Stimulated activated CD4-positive, alpha-beta T cell treated with anti-CD3 and anti-CD28 coated beads, Interleukin-12 subunit alpha, Interleukin-12 subunit beta, amount 100 ng/mL, for 4 hours (primary cell): ENCODE results near the gene EFNA2.
A peak's percentile ranks its signal among the peaks of the same experiment; 100 is the strongest.
"Not testable (repeated sequence)": the region's sequence is repeated elsewhere in the genome, so short reads cannot be mapped to it uniquely, and the experiment has no call there.

Experiments
- DNase-seq: peaks from one replicate; pipeline ENCODE4 v3.0.0-alpha.2; 2020

The EFNA2 gene

DNA sequence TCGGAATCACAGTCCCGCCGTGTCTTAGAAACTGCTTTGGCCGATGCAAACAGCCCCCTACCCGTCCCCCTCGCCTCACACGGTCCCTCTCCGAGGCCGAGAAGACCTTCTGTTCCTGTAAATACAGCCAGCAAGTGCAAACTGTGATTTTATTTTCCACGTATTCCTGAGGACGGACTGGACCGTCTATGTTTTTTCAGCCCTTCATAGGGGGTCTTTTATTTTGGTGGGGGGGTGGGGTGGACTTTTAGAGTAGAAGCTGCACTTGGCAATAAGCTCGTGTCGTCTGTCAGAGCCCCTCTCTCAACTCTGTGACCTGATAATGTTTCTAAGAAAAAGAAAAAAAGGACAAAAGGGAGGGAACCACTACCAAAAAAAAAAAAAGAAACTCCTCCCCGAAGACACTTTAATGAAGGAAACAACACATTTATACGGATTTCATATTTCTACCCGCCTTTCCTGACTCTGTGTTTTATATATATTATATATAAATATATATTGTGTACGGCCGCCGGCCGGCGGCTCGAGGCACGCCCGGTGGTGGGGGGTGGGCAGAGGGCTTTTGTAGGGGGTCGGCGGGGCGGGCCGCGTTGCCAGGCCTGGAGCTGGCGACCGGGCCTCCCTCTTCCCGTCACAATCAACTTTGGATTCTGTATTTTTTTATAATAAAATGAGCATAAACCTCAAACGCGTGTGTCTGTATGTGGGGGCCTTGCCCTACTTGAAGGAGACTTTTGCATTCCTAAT is 15.2 kb downstream of the EFNA2 start:
- DNase-seq: no peak

DNA sequence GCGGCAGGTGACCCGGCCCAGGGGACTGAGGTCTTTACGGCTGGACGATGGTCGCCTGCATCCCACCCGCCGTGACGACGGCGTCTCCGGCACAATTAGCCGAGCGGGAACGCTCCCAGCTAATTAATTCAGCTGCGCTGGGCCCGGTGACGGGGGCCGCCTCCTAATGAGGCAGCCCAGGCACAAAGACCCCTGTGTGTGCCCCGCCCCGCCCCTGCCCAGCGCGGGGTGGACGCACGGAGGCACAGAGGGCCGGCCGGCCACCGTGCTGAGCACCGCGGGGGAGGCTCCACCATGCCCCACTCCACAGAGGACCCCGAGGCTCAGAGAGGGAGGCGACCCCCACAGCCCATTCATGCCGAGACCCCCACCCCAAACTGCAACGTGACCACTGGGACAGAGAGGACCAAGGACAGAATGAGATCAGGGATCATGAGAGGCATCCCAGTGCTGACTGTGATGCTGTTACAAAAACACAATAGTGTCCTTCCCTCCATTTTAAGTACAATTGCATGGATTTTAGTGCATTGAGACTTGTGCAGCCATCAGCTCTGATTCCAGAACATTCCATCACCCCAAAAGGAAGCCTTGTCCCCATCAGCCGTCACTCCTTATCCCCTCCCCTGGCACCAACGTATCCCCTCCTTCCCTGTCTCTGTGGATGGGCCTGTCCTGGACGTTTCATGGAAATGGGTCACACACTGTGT is 17.0 kb downstream of the EFNA2 start:
- DNase-seq: no peak

DNA sequence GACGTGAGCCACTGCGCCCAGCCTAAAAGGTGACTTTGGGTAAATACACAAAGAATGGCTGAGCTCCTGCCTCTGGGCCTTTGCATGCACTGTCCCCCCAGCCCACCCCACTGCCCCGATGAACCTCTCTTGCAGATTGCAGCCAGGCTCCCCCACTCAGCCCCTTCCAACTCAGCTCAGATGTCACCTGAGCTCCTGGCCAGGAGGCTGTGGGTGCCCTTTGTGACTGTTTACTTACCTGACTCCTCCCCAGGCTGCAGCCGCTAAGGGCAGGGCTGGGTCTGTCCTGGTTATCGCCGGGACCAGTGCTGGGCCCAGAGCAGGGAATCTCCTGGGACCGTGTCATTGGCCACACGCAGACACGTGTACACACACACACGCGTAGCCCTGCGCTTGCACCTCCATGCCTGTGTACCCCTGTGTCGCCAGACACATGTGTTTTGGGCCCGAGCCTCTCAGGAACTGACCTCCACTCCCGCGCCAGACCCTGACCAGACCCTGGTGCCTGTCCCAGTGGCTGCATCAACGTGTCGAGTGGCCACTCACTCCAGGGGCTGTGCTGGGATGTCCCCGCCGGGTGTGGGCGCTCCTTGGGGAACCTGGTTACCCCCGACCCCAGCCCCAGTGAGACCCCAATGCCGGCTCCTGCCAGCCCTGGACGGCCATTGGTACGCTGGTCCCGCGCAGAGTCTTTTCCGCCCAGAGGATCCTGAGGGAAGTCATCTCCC is 18.7 kb downstream of the EFNA2 start:
- no peak for DNase-seq

DNA sequence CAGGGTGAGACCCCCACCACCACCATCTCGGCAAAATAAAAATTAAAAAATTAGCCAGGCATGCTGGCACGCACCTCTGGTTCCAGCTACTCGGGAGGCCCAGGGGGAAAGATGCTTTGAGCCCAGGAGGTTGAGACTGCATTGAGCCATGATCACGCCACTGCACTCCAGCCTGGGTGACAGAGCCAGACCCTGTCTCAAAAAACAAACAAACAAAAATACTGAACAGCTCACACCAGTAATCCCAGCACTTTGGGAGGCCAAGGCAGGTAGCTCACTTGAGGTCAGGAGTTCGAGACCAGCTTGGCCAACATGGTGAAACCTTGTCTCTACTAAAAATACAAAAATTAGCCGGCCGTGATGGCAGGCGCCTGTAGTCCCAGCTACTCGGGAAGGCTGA is 19.7 kb downstream of the EFNA2 start:
- not testable (repeated sequence) for DNase-seq

DNA sequence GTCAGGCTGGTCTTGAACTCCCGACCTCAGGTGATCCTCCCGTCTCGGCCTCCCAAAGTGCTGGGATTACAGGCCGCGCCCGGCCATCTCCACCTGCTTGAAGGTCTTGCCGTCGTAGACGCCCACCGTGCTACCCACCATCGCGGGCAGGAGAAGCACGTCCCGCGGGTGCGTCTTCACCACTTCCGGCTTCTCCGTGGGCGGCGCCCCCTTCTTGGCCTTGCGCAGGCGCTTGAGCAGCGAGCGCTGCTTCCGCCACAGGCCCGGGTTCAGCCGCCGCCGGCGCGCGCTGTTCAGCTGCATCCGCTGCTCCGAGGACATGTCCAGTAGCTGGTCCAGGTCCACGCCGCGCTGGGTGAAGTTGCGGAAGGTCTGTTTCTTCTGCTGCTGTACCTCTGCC is 21.6 kb downstream of the EFNA2 start:
- no peak for DNase-seq

DNA sequence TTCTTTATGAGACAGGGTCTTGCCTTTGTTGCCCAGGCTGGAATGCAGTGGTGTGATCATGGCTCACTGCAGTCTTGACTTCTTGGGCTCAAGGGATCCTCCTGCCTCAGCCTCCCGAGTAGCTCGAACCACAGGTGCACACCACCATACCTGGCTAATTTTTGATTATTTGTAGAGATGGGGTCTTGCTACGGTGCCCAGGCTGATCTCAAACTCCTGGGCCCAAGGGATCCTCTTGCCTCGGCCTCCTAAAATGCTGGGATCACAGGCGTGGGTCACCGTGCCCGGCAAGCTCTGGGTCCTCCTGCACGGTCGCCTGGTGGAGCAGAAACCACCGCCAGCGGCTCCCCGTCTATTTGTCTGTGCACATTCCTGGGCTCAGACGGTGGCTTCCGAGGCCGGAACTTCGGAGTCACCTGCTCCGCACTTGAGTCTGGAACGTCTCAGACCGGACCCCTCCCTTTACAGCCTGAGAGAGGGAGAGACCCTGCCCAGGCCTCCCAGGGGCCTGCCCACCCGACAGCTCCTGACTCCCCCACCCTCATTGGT is 22.2 kb downstream of the EFNA2 start:
- DNase-seq: no peak

DNA sequence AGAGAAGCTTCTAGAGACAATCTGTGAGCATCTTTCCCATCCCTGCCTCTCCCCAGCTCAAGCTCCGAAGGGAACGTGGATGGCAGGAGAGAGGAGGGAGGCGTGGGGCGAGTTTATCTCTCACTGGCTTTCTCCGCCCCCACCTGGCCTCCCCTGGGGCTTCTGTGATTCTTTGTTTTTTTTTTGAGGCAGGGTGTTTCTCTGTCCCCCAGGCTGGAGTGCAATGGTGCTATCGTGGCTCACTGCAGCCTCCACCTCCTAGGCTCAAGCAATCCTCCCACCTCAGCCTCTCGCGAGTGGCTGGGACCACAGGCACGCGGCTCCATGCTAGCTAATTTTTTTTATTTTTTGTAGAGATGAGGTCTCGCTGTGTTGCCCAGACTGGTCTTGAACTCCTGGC is 23.0 kb downstream of the EFNA2 start:
- no peak for DNase-seq

DNA sequence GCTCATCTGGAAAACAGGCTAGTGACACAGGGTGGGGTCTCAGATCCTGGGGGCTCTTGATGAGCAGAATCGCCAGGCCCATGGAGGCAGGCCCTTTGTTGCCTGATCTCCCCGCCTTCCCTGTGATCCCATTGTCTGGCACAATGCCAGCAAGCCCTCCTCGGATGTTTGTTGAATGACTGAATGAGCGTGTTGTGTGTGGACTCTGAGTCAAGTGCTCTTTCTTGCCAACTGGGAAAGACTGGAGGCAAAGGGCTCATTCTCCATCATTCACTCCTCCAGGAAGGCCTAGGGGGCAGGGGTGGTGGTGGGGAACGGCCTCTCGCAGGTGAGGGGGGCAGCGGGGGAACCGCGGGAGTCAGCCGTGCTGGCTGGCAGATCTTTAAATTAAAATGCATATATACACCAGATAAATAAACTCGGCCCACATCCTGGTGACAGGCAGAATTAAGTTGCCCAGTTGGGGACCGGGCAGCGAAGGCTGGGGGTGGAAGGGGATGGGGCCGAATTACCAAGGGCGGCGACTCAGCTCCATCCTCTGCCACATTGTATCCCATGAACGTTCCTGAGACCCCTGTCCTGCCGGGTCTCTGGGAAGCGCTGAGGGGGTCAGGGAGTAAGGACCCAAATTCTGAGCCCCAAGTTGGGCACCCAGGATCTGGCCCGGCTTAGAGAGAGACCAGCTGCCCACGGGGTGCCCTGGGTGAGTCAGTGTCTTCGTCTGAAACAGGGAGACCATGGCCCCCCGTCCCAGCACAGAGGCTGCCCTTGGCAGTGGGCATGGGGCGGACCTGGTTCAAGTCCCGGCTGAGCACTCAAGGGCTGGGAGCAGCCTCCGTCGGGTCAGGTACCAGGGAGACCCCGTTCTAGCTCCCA is 24.5 kb downstream of the EFNA2 start:
- no peak for DNase-seq

DNA sequence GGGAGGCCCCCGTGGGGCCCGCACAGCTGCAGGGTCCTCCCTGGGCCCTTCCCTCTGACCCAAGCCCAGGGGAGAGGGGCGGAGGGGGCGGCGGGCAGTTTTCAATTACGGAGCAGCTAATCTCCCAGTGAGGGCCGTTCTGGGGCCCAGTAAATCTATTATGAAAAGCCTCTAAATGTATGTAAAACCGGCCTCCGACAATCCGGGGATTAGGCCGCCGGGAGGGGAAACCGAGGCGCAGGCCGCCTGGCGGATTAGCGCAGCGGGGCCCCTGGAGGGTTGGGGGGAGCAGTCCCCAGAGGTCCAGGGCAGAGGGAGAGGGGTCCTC is 25.1 kb downstream of the EFNA2 start:
- DNase-seq: no peak

DNA sequence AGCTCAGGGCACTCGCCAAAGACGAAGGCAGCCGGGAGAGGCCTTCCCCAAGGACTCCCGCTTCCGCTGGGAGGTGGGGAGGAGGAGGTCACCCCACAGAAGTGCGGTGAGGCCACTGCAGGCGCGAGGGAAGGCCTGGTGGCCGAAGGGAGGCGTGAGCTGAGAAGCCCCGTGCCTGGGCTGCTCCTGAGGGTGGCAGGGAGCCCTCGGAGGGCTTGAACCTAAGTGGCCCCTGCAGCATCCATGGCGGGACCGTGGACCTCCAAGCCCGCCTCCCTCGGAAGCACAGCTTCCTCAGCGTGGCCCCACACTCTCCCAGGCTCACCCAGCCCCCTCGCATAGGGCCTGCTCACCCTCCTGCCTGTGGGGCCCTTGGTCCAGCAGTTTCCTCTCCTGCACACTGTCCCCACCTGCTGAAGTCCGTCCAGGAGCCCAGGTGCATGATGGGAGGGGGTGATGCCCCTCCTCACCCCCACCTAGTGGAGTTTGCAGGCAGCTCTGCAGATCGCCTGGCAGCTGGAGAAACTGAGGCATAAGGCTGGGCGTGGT is 25.9 kb downstream of the EFNA2 start:
- DNase-seq: no peak

DNA sequence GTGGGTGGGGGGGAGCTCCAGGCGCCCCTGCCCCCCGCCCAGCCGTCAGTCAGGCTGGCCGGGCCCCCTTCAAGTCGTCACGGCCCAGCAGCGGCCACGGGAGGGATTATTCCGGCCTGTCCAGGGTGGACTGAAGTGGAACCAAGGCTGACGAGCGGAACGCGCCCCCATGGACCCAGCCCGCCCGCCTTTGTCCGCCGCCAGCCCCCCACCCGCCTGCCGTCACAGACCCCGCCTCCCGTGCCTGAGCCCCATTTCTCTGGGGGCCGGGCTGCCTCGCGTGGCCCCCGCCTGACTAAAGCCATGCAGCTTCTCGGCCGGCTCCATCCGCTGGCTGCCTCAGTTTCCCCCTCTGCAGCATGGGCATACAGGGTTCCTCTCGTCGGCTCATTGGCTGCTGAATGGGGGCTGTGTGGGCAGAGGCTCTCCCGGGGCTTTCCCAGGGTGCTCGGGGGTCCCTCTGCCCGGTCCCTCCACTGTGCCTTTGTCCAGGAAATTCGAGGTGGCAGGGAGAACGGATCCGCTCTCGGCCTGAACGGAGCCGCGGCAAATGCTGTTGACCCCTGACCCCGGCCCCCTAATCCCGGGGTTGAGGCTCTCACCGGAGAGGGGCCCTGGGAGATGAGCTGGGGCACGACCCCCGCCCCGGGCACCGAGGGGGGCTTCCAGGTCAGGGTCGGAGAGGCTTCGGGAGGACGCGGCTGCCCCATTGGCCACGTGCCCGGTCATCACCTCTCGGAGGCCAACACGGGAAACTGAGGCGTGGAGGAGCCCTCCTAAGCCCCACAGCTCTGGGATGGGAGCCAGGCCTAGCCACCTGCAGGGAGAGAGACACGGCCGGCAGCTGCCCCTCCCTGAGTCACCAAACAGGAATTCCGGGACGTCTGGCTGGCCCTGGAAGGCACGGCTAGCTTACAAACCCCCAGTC is 27.4 kb downstream of the EFNA2 start:
- DNase-seq: no peak

DNA sequence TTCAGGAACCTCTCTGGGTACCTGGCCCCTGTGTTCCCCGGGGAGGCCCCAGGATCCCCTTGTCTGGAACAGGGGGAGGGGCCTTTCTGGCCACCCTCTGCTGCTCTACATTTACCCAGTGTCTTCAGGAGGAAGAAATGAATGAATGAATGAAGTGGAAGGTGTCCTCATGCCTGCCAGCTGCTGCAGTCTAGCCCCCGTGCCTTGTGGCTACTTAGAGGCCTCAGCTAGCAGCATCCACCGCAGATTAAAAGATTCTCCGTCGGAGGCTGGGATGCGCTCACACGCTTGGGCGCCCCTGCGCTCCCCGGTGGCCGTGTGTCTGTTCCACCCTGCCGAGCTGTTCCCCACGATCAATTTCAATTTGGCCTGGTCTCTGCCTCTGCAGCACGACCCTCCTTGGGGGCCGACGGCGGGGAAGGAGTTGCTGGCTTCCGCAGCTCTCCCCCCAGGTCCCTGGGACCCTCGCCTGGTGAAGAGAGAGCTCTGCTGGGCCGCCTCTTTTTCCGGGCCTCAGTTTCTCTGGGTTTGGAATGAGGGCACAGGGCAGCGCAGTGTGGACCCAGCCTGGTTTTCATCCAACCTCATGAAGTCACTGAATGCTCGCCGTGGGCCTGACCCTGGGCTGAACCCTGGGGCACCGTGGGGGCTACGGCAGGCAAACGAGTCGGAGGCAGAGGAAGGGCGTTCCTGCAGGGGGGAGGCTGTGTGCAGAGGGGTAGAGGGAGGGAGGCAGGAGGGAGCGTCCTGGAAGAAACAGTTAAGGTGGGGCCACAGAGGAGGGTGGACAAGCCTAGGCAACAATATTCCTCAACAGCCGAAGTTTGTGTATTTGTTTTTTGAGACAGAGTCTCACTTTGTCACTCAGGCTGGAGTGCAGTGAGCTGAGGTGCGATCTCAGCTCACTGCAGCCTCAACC is 28.3 kb downstream of the EFNA2 start:
- DNase-seq: no peak

DNA sequence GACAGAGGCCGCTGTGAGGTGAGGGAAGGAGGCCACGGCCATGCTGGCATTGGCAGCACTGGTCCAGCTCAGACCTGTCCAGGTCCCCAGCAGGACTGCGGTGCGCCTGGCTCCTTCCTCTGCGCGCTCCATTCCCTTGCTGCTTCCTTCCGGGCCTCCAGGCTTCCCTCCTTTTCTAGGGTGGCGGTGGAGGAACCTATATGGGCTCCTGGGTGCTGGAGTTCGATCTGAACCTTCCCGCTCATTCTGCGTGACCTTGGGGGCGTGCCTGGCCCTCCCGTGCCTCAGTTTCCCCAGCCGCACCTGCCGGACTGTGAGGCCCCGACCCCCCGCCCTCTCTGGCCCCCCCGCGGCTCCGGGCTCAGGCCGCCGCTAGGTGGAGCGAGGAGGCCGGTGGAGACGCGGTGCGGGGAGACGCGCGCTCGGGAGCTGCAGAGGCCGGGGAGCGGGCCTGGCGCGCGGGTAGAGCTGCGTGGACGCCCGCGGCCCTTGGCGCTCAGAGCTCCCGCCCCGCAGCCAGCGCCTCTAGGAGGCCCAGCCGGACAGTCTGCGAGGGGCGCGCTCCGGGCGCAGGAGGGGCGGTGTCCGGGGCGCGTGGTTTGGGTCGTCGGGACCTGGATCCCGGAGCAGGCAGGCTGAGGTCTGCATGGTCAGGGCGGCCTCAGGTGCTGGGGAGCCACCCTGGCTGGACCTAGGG is 29.9 kb downstream of the EFNA2 start:
- peak; percentile 15 for DNase-seq

DNA sequence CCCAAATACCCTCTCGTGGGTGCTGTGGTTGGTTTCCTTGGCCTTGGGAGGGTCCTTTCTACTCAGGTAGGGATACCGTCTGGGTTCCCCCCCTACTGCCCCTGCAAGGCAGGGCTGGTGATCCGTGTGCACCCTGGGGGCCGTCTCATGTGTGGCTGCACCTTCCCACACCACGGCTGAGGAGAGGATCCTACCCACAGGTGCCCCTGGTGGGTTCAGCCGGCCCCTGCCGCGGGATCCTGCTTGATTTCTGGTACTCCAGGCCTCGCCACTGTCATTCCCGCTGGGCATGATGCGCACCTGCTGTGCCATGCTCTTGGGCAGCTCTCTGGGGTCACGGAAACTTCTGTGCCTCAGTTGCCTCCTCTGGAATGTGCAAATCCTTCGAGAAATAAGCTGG is 30.8 kb downstream of the EFNA2 start:
- no peak for DNase-seq

DNA sequence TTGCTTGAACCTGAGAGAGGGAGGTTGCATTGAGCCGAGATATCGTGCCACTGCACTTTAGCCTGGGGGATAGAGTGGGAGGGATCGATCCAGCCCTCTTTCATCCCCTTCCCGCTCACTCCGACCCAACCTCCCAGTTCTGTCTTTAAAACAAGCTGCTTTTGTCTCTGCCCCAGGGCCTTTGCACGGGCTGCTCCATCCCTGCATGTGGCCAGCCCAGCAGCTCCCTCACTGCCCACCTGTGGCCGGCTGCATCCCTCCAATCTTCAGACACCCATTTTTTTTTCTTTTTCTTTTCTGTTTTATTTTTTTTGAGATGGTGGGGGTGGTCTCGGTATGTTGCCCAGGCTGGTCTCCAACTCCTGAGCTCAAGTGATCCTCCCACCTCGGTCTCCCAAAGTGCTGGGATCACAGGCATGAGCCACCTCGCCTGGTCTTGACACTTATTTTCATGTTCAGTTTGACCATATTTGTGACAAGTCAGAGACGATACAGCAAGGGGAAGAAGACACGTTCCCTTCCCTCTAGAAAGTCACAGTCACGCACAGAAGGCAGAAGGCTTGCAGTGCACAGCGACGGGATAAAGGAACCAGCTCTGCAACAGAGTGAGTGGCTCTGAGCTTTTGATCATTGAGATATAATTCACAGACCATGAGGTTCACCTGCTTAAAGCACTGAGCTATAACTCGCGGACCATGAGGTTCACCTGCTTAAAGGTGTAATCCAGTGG is 31.8 kb downstream of the EFNA2 start:
- no peak for DNase-seq

DNA sequence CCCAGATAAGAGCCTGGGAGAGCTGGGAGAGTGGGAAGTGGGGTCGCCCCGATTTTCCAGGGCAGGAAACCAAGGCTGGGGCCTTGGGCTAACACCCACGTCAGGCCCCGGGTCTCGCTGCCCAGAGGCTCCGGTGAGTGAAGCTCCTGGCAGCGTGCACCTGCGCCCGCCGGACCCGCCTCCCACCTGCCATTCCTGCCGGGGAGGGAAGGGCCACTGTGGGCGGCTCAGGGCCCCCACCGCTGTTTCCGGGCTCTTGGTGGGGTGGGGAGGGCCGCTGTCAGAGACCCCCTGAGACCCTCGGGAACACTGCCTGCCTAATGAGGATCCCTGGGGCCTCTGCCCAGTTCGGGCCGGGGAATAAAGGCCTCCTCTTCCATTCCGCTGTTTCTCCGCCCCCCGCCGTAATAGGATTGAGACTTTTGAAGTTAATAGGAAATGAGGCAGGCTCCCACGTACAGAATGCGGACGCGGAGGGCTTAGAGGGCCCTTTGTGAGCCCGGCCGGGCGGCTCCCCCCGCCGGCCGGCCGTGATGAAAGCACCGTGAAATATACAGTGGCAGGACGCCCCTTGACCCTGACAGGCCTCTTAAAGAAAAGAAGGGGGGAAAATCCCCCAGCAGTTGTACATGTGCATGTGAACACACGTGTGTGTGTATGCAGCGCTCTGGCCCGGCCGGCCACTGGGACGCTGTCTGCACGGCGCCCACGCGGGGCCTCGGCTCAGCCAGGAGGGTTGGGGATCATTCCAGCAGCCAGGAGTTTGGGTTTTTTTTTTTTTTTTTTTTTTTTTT is 33.2 kb downstream of the EFNA2 start:
- no peak for DNase-seq

DNA sequence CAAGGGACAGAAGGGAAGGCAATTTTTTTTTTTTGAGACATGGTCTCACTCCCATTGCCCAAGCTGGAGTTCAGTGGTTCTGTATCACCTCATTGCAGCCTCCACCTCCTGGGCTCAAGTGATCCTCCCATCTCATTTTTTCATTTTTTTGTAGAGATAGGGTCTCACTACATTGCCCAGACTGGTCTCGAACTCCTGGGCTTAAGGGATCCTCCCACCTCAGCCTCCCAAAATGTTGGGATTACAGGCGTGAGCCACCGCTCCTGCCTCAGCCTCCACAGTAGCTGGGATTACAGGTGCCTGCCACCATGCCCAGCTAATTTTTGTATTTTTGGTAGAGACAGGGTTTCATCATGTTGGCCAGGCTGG is 34.6 kb downstream of the EFNA2 start:
- not testable (repeated sequence) for DNase-seq

DNA sequence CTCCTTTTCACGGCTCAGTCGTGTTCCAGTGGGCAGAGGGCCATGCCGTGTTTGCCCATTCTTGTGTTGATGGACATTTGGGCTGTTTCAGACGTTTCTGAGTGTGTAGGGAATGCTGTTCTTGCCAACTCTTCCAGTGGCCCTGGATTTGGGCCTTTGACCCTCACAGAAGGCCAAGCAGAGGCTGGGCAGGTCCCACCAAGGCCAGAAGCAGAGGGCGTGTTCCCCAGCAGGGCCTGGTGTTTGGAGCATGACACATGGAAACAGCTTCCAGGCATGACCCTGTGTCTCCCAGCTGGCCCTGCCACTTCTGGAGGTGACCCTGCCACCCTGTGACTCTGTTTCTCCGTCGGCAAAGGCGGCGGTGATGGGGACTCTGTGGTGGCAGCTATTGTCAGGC is 35.9 kb downstream of the EFNA2 start:
- no peak for DNase-seq
